ENCODE data around the gene SENP7. TPM values are rescaled to one million over a fixed set of nuclear protein-coding genes. Genes with fewer than 3 reads are reported as not detected.
"Not testable (repeated sequence)": the region's sequence is repeated elsewhere in the genome, so short reads cannot be mapped to it uniquely, and the experiment has no call there.

The SENP7 gene
- total RNA-seq, 1 experiment from 2014 or later: 11.6 TPM

DNA sequence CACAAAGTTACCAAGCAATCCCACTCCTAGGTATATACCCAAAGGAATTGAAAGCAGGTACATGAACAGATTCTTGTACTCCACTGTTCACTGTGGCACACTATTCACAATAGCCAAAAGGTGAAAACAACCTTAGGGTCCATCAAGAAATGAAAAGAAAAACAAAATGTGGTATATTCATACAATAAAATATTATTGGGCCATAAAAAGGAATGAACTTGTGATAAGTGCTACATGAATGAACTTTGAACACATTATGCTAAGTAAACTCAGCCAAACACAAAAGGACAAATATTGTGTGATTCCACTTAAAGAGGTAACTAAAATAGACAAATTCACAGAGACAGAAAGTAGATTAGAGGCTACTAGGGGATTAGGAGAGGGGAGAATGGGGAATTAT is 137.4 kb downstream of the SENP7 start:
- Histone ChIP-seq H3K27me3 (ENCODE audit: control insufficient read depth, insufficient read depth, low read length) (no peaks in the 10 kb centered on the region), H3K4me3 (ENCODE audit: insufficient read depth, low read depth, low read length) (no peak overlapping the region), H3K36me3 (replicated peaks; ENCODE audit: control insufficient read depth, insufficient read depth, low read length) (no peaks in the 10 kb centered on the region)
- no peak for DNase-seq

GRCh38 chr3:101362406-101362805 is 150.6 kb downstream of the SENP7 start:
- DNase-seq: no peak
- no peak overlapping the region for H3K4me3 ChIP-seq (ENCODE audit: insufficient read depth, low read depth, low read length)

GRCh38 chr3:101351829-101352228 is 161.2 kb downstream of the SENP7 start:
- Histone ChIP-seq H3K36me3 (replicated peaks; ENCODE audit: control insufficient read depth, insufficient read depth, low read length) (no peaks in the 10 kb centered on the region), H3K27me3 (ENCODE audit: control insufficient read depth, insufficient read depth, low read length) (no peaks in the 10 kb centered on the region), H3K4me3 (ENCODE audit: insufficient read depth, low read depth, low read length) (no peak overlapping the region)
- DNase-seq: no peak

More at GRCh38 chr3:101362406-101362805, 150.6 kb downstream of the SENP7 start:
- no peaks in the 10 kb centered on the region for H3K27me3 ChIP-seq (ENCODE audit: control insufficient read depth, insufficient read depth, low read length)
- H3K36me3 ChIP-seq (replicated peaks; ENCODE audit: control insufficient read depth, insufficient read depth, low read length): no peaks in the 10 kb centered on the region

DNA sequence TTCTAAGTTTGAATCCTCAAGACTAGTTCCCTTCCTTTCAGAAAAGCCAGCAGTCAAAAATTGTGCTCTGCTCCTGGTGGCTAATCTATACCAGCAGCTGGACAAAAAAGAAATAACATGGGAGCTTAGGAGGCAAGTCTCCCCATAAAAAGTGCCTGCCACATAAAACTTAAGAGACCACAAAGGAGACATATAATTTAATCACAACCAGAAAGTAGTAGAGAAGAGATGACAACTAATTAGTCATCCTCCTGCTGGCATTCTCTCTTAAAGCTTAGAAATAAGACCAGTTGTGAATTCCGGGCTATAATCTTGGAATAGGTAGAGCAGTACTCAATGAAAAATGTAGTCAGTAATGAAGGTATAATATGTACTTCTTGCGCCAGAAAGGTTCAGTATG is 172.4 kb downstream of the SENP7 start:
- H3K4me3 ChIP-seq (ENCODE audit: insufficient read depth, low read depth, low read length): no peak overlapping the region
- no peaks in the 10 kb centered on the region for H3K36me3 ChIP-seq (replicated peaks; ENCODE audit: control insufficient read depth, insufficient read depth, low read length)
- no peaks in the 10 kb centered on the region for H3K27me3 ChIP-seq (ENCODE audit: control insufficient read depth, insufficient read depth, low read length)
- DNase-seq: no peak

DNA sequence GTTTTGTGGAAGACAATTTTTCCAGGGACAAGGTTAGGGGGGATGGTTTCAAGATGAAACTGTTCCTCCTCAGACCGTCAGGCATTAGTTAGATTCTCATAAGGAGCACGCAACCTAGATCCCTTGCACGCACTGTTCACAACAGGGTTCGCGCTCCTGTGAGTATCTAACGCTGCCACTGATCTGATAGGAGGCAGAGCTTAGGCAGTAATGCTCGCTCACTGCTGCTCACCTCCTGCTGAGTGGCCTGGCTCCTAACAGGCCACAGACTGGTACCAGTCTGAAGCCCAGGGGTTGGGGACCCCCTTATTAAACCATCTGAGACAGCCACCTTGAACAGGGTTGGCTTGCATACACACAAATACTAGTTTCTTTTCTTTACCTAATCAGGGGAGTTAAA is 179.1 kb downstream of the SENP7 start:
- no peak overlapping the region for H3K4me3 ChIP-seq (ENCODE audit: insufficient read depth, low read depth, low read length)
- no peaks in the 10 kb centered on the region for H3K27me3 ChIP-seq (ENCODE audit: control insufficient read depth, insufficient read depth, low read length)
- DNase-seq: no peak
- no peaks in the 10 kb centered on the region for H3K36me3 ChIP-seq (replicated peaks; ENCODE audit: control insufficient read depth, insufficient read depth, low read length)

DNA sequence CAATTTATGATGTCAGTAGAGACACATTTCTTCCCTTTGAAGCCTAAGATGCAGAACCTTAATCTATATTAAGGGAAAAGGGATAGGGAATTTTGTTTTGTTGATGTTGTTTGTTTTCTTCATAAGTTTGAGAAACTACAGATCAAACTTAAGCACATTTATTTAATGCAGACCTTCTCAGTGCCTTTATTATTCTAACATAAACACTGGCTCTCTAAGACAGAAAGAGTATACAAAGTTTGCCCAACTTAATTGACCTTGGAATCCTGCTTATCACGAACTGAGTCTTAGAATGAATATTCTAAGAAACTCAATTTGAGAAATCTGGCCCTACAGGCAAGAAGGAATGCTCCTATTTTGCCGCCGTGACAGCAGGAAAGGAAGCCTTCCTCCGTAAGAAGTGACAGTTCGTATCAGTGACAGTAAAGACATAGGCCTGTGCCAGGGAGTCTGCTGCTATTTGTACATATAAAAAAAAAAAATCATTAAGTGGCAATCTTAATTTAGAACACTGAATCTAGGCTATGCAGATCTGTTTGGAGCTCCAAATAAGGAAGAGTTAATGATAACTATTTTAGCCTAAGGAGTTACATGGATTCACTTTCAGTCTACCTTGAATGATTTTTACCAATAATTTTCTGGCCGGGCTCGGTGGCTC is 183.9 kb downstream of the SENP7 start:
- H3K4me3 ChIP-seq (ENCODE audit: insufficient read depth, low read depth, low read length): no peak overlapping the region
- H3K36me3 ChIP-seq (replicated peaks; ENCODE audit: control insufficient read depth, insufficient read depth, low read length): no peaks in the 10 kb centered on the region
- H3K27me3 ChIP-seq (ENCODE audit: control insufficient read depth, insufficient read depth, low read length): no peaks in the 10 kb centered on the region
- DNase-seq: no peak

DNA sequence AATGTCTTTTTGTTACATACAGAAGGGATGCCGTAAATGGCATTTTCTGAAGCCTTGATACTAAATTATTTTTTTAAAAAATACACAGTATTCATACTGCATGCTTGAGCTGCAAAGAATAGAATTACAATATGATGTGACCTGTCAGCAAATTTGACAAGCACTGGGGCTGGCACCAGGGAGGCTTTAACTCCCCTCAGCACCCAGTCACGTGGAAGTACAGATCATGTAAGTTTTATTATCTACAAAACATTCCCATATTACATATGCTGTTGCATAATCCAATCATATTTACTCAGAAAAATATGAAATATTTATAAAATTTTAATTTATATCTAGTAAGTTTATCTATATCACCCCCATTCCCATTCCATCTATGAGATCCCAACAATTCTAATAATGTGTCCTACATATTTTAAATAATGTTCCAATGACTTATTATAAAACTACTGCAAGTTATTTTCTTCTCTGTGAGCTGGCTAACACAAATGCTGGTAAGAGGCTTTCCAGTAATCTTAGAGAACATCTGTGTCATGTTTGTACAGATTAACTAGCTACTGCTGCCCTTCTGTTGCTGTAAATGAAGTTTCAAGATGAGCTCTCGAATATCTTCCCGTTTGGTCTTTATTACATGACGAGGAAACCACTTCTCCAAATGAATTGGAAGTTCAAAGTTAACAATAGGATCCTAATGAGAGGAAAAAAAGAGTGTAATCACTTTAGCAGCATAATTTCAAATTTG is 187.4 kb downstream of the SENP7 start:
- Histone ChIP-seq H3K27me3 (ENCODE audit: control insufficient read depth, insufficient read depth, low read length) (no peaks in the 10 kb centered on the region), H3K4me3 (ENCODE audit: insufficient read depth, low read depth, low read length) (no peak overlapping the region), H3K36me3 (replicated peaks; ENCODE audit: control insufficient read depth, insufficient read depth, low read length) (no peaks in the 10 kb centered on the region)
- no peak for DNase-seq

DNA sequence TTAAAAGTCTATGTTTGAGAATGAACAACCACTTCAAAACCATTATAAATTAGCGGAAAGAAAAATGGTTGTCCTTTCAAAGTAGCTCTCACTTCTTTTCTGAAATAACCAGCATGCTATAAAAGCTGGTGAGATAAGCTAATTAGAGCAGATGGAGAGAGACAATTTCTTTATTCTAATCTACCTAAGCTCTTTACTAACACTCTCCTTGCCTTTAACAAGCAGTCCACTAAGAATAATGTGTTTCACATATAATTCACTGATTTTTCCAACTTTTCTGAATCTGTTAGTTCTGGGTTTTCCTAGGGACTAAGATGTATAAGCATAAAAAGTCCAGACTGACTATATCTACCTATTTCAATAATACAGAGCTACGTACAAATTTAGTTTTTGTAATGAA is 192.5 kb downstream of the SENP7 start, which contains the start of gene IMPG2:
IMPG2 (minus strand) TSS at position 101 of the 400 bp plus-strand sequence. CDS start 203 bp downstream, outside the sequence.
- Histone ChIP-seq H3K36me3 (replicated peaks; ENCODE audit: control insufficient read depth, insufficient read depth, low read length) (no peaks in the 10 kb centered on the region), H3K27me3 (ENCODE audit: control insufficient read depth, insufficient read depth, low read length) (no peaks in the 10 kb centered on the region), H3K4me3 (ENCODE audit: insufficient read depth, low read depth, low read length) (no peak within 1 kb of the TSS)
- no peak for DNase-seq

DNA sequence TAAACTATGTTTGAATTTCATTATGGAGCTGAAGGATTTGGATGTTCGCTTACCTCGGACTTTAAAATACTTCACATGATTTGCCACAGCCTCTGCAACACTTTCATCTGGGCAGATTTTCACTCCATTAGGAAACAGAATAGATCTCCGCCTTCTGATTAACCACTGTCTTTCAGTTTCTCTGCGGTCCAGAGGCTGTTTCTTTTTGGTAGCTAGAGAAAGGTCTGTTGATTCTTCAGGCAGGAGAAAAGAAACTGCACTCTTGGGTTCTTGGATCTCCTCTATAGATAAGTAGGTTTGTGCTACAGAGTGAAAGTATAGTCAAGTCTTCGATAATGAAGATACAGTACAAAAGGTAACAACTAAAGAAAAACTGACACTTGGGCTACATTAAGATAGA is 193.5 kb downstream of the SENP7 start:
- DNase-seq: no peak
- Histone ChIP-seq H3K36me3 (replicated peaks; ENCODE audit: control insufficient read depth, insufficient read depth, low read length) (no peaks in the 10 kb centered on the region), H3K27me3 (ENCODE audit: control insufficient read depth, insufficient read depth, low read length) (no peaks in the 10 kb centered on the region), H3K4me3 (ENCODE audit: insufficient read depth, low read depth, low read length) (no peak overlapping the region)

DNA sequence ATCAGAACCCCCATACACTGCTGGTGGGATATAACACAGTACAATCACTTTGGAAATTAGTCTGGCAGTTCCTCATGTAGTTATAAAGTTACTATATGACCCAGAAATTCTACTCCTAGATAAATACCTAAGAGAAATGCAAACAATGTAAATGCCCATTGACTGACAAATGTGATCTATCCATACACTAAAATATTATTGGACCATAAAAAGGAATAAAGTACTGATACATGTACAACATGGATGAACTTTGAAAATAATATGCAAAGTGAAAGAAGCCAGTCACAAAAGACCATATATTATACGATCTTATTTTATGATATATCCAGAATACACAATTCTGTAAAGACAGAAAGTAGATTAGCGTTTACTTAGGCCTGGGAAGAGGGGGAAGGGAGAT is 200.5 kb downstream of the SENP7 start:
- no peak for DNase-seq
- Histone ChIP-seq H3K36me3 (replicated peaks; ENCODE audit: control insufficient read depth, insufficient read depth, low read length) (no peaks in the 10 kb centered on the region), H3K4me3 (ENCODE audit: insufficient read depth, low read depth, low read length) (no peak overlapping the region), H3K27me3 (ENCODE audit: control insufficient read depth, insufficient read depth, low read length) (no peaks in the 10 kb centered on the region)

DNA sequence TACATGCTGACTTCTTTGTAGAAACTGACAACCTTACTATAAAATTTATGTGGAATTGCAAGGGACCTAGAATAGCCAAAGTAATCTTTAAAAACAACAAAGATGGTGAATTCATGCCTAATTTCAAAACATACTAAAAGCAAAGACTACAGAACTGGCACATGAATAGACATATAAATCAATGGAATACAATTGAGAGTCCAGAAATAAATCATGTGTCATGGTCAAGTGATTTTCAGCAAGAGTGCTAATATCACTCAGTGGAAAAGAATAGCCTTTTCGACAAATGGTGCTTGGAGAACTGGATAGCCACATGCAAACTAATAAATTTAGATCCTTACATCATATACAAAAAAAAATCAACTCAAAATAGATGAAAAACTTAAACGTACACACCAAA is 201.3 kb downstream of the SENP7 start:
- DNase-seq: no peak
- Histone ChIP-seq H3K36me3 (replicated peaks; ENCODE audit: control insufficient read depth, insufficient read depth, low read length) (no peaks in the 10 kb centered on the region), H3K4me3 (ENCODE audit: insufficient read depth, low read depth, low read length) (no peak overlapping the region), H3K27me3 (ENCODE audit: control insufficient read depth, insufficient read depth, low read length) (no peaks in the 10 kb centered on the region)

DNA sequence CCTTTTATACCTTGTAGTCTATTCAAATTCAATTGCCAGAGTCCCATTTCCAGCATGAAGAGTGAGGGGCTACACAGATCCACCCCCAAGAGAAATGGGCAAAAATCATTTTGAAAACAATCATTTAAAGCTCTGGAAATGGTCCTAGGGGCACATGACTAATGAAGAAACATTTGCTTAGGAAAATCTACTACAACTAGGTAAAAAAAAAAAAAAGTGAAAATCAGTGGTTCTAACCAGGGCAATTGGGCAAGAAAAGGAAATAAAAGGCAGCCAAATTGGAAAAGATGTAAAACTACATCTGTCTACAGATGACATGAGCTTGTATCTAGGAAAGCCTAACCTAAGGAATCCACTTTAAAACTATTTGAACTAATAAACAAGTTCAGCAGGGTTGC is 202.0 kb downstream of the SENP7 start:
- H3K36me3 ChIP-seq (replicated peaks; ENCODE audit: control insufficient read depth, insufficient read depth, low read length): no peaks in the 10 kb centered on the region
- no peak for DNase-seq
- no peaks in the 10 kb centered on the region for H3K27me3 ChIP-seq (ENCODE audit: control insufficient read depth, insufficient read depth, low read length)
- no peak overlapping the region for H3K4me3 ChIP-seq (ENCODE audit: insufficient read depth, low read depth, low read length)

DNA sequence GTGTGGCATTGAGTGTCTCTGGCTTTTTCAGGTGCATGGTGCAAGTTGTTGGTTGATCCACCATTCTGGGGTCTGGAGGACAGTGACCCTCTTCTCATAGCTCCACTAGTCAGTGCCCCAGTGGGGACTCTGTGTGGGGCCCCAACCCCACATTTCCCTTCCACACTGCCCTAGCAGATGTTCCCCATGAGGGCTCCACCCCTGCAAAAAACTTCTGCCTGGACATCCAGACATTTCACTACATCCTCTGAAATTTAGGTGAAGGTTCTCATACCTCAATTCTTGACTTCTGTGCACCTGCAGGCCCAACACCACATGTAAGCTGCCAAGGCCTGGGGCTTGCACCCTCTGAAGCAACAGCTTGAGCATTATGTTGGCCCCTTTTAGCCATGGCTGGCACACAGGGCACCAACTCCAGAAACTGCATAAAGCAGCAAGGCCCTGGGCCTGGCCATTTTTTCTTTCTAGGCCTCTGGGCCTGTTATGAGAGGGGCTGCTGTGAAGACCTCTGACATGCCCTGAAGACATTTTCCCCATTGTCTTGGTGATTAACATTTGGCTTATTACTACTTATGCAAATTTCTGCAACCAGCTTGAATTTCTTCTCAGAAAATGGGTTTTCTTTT is 204.8 kb downstream of the SENP7 start:
- not testable (repeated sequence) for H3K27me3 ChIP-seq (ENCODE audit: control insufficient read depth, insufficient read depth, low read length); H3K36me3 ChIP-seq (replicated peaks; ENCODE audit: control insufficient read depth, insufficient read depth, low read length); DNase-seq; H3K4me3 ChIP-seq (ENCODE audit: insufficient read depth, low read depth, low read length)

DNA sequence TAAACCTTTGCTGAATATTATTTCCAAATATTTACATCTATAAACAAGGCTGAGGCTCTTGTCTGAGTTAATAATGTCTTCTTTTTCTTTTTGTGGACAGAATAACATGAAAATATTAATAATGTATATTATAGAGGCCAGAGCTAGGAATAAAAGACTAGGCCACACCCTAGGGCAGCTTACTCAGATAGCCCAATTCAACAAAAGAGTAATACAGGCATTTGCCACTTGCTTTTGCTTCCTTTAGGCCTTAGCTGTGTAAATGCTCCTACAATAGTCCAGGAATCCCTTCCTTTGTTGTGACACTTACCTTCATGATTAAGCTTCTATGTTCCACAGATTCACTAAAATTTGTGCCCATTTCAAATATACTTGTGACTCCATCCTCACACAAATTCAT is 209.2 kb downstream of the SENP7 start:
- Histone ChIP-seq H3K36me3 (replicated peaks; ENCODE audit: control insufficient read depth, insufficient read depth, low read length) (no peaks in the 10 kb centered on the region), H3K4me3 (ENCODE audit: insufficient read depth, low read depth, low read length) (no peak overlapping the region), H3K27me3 (ENCODE audit: control insufficient read depth, insufficient read depth, low read length) (no peaks in the 10 kb centered on the region)
- DNase-seq: no peak

GRCh38 chr3:101303089-101303731 is 209.8 kb downstream of the SENP7 start:
- no peaks in the 10 kb centered on the region for H3K36me3 ChIP-seq (replicated peaks; ENCODE audit: control insufficient read depth, insufficient read depth, low read length)
- no peaks in the 10 kb centered on the region for H3K27me3 ChIP-seq (ENCODE audit: control insufficient read depth, insufficient read depth, low read length)
- H3K4me3 ChIP-seq (ENCODE audit: insufficient read depth, low read depth, low read length): no peak overlapping the region
- DNase-seq: no peak
